Central memory CD8-positive, alpha-beta T cell (primary cell): ENCODE data around the gene OLFM4.
"Not testable (repeated sequence)": the region's sequence is repeated elsewhere in the genome, so short reads cannot be mapped to it uniquely, and the experiment has no call there.

Experiments used
- ATAC-seq: fragments of 150-1000 bp; cut with Tn5 transposase; replicated peaks from 2 replicates; pipeline ENCODE4 v1.10.0; 2022; ENCODE audit warnings: mild to moderate bottlenecking, moderate FRiP score, moderate number of reproducible peaks; ENCODE audit not compliant: poor library complexity, severe bottlenecking; ENCODE audit errors: extremely low read depth
- DNase-seq, 2 donors: peaks; one replicate each; pipeline ENCODE4 v3.0.0; 2021; ENCODE audit warnings: low spot score in 2 of 2
- H3K27ac Mint-ChIP-seq: one replicate; pipeline ENCODE4 v1.8.0; 2022; ENCODE audit warnings: low read depth, mild to moderate bottlenecking, moderate library complexity, mixed read lengths
- H3K27me3 Mint-ChIP-seq: one replicate; pipeline ENCODE4 v1.8.0; 2022; ENCODE audit warnings: mixed read lengths
- H3K36me3 Mint-ChIP-seq: one replicate; pipeline ENCODE4 v1.8.0; 2022; ENCODE audit warnings: mild to moderate bottlenecking, moderate library complexity, mixed read lengths; ENCODE audit not compliant: insufficient read depth
- H3K4me1 Mint-ChIP-seq: one replicate; pipeline ENCODE4 v1.8.0; 2022; ENCODE audit warnings: mixed read lengths
- H3K4me3 Mint-ChIP-seq: one replicate; pipeline ENCODE4 v1.8.0; 2022; ENCODE audit warnings: mild to moderate bottlenecking, moderate library complexity, mixed read lengths
- H3K9me3 Mint-ChIP-seq: one replicate; pipeline ENCODE4 v1.8.0; 2022; ENCODE audit warnings: mixed read lengths

OLFM4 gene

DNA sequence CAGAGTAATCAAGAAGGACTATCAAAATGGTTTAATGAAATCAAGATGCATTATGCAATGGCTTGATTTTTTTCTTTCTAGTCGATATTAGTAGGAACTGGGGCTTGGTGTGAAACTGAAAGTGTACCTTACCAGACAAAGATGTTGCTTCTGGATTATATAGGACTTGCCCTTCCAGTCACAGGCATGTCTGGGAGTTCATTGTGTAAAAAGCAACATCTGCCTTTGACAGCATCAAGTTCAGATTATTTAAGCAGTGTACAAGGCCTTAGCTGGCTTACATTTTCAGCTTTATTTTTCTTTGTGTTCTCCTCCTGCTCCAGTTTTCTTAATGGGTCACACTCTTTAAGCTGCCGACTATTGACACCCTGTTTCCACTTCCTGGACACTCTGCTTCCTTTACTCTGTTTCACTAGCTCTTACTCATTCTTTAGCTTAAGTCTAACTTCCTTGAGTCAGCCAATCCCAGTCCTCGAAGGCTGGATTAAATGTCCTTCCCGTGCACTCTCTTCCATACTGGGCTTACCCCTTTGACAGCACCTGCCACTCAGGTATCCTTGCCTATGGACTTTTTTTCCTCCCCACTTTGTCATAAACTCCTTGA is 29.4 kb upstream of the OLFM4 start:
- Mint-ChIP-seq H3K4me3 (no peak overlapping the region), H3K27ac (no peak overlapping the region), H3K4me1 (no peaks in the 10 kb centered on the region), H3K36me3 (no peaks in the 10 kb centered on the region), H3K27me3 (no peaks in the 10 kb centered on the region), H3K9me3 (no peaks in the 10 kb centered on the region)
- DNase-seq (no peak), ATAC-seq (no peak)

DNA sequence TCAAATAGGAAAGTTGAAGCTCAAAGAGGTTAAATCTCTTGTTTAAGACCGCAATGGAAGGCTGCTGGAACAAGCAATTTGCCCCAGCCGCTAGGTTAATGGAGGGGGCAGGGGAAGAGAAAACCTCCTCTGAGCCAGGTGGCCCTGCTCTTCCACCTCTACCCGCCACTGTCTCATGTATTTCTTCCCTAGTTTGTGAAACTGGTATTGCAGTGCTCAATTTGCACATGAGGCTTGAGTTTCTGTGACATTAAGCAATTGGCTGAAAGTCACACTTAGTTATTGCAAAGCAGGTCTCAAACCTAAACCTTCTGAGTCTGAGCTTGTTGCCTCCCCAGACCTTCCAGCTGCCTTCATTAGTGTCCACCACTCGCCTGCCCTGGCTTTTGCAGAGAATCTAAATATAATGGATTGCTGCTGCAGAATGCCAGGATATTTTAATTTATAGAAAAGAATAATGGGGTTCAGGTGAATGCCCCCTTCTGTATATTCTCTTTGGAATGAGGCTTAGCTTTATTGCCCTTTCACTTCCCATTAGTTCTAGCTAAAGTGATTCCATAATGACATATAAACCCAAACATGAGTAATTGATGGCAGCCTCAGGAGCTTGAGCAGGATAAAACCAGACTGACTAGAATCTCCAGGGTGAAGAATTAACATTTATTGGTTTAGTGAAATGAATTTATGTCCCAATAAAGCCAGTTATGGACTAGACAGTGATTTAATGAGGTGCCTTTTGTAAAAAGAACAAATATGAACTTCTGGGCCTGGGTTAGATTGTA is 27.0 kb upstream of the OLFM4 start:
- H3K27ac Mint-ChIP-seq, result no peak overlapping the region
- ATAC-seq (no peak), DNase-seq (no peak)
- no peak overlapping the region for H3K4me3 Mint-ChIP-seq
- no peaks in the 10 kb centered on the region for H3K36me3 Mint-ChIP-seq
- no peaks in the 10 kb centered on the region for H3K4me1 Mint-ChIP-seq
- no peaks in the 10 kb centered on the region for H3K9me3 Mint-ChIP-seq
- H3K27me3 Mint-ChIP-seq, result no peaks in the 10 kb centered on the region

DNA sequence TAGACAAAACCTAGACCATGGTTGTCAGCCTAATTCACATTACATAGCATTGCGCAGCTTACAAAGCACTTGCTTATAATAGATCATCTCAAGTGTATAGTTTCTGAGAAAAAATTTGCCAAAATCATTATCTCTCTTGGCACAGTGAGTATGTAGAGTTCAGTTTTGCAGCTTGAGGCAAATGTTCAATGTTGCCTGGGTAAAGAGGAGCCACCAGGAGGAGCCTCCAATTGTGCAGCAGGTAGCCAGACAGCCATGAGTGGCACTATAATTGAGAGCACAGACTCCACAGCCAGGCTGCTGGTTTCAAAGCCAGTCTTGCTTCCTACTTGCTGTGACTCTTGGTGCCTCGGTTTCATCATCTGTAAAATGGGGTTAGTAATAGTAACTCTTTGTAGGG is 24.0 kb upstream of the OLFM4 start:
- no peaks in the 10 kb centered on the region for H3K4me1 Mint-ChIP-seq
- DNase-seq, result no peak
- H3K4me3 Mint-ChIP-seq, result no peak overlapping the region

DNA sequence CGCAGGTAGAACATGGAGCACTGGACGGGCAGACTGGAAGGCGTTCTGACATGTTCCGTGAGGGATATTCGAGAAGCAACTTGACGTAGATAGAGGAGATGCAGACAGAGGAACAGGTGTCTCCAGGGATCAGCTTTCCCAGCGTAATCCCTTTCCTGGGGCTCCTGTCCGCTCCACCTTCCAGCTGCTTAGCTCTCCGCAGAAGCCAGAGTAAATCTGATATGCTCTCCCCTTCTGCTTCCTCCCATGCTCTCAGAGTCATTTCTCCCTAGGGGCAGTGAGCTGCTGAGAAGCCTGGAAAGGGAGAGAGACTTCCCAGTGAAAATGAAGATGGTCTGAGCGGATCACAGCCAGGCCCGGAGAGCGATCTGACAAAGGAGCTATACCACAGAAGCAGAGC is 23.0 kb upstream of the OLFM4 start:
- no peaks in the 10 kb centered on the region for H3K36me3 Mint-ChIP-seq

More for the DNA sequence above, 24.0 kb upstream of the OLFM4 start:
- no peak overlapping the region for H3K27ac Mint-ChIP-seq
- H3K27me3 Mint-ChIP-seq, result peaks cover 12% of the 10 kb centered on the region
- H3K9me3 Mint-ChIP-seq, result no peaks in the 10 kb centered on the region
- ATAC-seq, result no peak
- no peaks in the 10 kb centered on the region for H3K36me3 Mint-ChIP-seq

DNA sequence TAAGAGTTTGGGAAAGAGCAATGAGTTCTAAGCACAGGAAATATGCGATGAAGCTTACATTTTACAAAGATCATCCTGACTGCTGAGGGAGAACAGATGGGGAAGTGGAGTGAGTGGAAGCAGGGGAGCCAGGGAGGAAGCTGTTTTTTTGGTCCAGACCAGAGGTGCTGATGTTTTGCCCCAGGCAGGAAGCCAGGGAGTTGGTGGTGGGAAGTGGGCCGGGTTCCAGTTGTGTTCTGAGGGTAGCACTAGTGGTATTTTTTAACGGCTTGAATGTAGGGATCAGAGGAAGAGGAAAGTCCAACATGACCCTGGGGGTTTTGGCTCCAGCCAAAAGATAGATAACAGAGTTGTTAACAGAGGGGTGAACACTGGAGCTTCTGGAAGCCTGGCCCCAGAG is 20.7 kb upstream of the OLFM4 start:
- Mint-ChIP-seq H3K27ac (no peak overlapping the region), H3K4me1 (no peaks in the 10 kb centered on the region), H3K36me3 (no peaks in the 10 kb centered on the region), H3K27me3 (peaks cover 12% of the 10 kb centered on the region), H3K4me3 (no peak overlapping the region), H3K9me3 (no peaks in the 10 kb centered on the region)
- ATAC-seq (no peak), DNase-seq (no peak)

More for the DNA sequence above, 23.0 kb upstream of the OLFM4 start:
- H3K9me3 Mint-ChIP-seq, result no peaks in the 10 kb centered on the region
- H3K27ac Mint-ChIP-seq, result no peak overlapping the region
- no peak overlapping the region for H3K4me3 Mint-ChIP-seq
- peaks cover 12% of the 10 kb centered on the region for H3K27me3 Mint-ChIP-seq
- DNase-seq (no peak), ATAC-seq (no peak)
- H3K4me1 Mint-ChIP-seq, result no peaks in the 10 kb centered on the region

DNA sequence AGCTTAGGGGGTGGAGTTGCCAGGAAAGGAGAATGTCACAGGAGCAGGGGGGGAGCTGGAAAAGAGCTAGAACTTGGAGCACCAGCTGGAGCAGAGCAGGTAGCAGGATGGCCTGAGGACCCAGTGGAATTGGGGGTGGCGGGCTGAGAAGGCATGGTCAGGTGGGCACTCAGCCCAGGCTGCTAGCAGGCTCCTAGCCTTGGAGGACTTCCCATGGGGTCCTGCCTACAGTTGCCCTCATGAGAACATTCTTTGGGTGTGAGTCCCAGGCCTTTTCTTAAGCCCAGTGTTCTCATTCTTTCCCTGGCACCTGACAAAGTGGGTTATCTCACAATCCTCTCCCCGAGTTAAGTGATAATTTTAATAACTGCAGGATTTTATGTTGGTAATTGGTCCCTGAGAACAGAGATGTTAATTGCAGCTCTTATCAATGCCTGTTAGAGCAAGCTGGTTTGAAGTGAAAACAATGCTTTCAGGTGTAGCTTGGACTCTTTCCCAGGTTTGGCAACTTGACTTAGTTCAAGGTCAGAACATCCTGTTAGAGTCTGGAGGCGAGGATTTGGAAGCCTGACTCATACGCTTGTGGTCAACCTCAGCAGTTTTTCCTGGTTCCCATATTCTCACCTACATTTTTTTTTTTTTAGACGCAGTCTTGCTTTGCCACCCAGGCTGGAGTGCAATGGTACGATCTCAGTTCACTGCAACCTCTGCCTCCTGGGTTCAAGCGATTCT is 18.1 kb upstream of the OLFM4 start:
- Mint-ChIP-seq H3K4me1 (no peaks in the 10 kb centered on the region), H3K9me3 (no peaks in the 10 kb centered on the region), H3K27ac (no peak overlapping the region), H3K27me3 (peaks cover 18% of the 10 kb centered on the region), H3K4me3 (no peak overlapping the region), H3K36me3 (no peaks in the 10 kb centered on the region)
- ATAC-seq, result no peak
- no peak for DNase-seq

DNA sequence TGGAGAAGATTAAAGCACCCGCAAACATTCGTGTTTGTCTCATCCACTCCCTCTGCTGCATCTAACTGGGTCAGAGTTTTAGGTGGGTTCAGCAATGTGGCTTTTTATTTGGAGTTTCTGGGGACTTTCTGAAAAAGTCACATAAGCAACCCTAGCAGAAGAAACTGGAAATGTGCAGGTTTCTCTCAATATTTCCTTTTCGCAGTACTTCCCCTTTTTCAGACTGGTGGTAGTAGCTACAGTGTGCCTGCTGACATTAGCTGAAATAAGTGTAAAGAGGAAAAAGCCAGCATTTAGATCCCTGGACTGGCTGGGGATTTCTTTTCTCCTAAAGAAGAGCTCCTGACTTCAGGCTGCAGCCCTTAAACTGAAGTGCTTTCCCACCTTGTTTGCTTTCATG is 15.9 kb upstream of the OLFM4 start:
- H3K9me3 Mint-ChIP-seq, result no peaks in the 10 kb centered on the region
- DNase-seq (no peak), ATAC-seq (no peak)
- H3K27me3 Mint-ChIP-seq, result peaks cover 18% of the 10 kb centered on the region
- H3K36me3 Mint-ChIP-seq, result no peaks in the 10 kb centered on the region
- no peaks in the 10 kb centered on the region for H3K4me1 Mint-ChIP-seq
- H3K27ac Mint-ChIP-seq, result no peak overlapping the region
- H3K4me3 Mint-ChIP-seq, result no peak overlapping the region

DNA sequence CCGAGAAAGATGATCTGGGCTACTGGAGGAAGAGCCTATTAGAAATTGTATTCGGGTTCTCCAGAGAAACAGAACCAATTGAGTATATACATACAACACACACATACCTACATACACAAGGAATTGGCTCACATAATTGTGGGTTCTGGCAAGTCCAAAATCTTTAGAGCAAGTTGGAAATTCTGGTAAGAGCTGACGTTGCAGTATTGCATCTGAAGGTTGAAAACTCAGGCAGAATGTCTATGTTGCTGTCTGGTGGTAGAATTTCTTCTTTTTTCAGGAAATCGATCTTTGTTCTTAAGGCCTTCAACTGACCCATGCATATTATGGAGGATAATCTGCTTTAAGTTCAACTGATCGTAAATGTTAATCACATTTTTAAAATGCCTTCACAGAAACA is 15.5 kb upstream of the OLFM4 start:
- H3K27me3 Mint-ChIP-seq, result peaks cover 14% of the 10 kb centered on the region
- ATAC-seq (no peak), DNase-seq (no peak)
- no peak overlapping the region for H3K4me3 Mint-ChIP-seq
- H3K9me3 Mint-ChIP-seq, result no peaks in the 10 kb centered on the region
- H3K27ac Mint-ChIP-seq, result no peak overlapping the region
- no peaks in the 10 kb centered on the region for H3K36me3 Mint-ChIP-seq
- H3K4me1 Mint-ChIP-seq, result no peaks in the 10 kb centered on the region

DNA sequence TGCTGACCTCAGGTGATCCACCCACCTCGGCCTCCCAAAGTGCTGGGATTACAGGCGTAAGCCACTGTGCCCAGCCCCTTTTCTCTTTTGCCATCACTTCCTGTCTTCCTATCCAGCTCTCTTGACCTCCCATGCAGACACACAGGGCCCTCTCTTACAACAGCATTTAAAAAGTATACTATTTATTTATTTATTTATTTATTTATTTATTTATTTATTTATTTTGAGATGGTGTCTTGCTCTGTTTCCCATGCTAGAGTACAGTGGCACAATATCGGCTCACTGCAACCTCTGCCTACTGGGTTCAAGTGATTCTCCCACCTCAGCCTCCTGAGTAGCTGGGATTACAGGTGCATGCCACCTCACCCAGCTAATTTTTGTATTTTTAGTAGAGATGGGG is 14.6 kb upstream of the OLFM4 start:
- not testable (repeated sequence) for ATAC-seq, DNase-seq, H3K4me1 Mint-ChIP-seq, H3K4me3 Mint-ChIP-seq, H3K36me3 Mint-ChIP-seq, H3K27ac Mint-ChIP-seq, H3K9me3 Mint-ChIP-seq
- peaks cover 12% of the 10 kb centered on the region for H3K27me3 Mint-ChIP-seq

DNA sequence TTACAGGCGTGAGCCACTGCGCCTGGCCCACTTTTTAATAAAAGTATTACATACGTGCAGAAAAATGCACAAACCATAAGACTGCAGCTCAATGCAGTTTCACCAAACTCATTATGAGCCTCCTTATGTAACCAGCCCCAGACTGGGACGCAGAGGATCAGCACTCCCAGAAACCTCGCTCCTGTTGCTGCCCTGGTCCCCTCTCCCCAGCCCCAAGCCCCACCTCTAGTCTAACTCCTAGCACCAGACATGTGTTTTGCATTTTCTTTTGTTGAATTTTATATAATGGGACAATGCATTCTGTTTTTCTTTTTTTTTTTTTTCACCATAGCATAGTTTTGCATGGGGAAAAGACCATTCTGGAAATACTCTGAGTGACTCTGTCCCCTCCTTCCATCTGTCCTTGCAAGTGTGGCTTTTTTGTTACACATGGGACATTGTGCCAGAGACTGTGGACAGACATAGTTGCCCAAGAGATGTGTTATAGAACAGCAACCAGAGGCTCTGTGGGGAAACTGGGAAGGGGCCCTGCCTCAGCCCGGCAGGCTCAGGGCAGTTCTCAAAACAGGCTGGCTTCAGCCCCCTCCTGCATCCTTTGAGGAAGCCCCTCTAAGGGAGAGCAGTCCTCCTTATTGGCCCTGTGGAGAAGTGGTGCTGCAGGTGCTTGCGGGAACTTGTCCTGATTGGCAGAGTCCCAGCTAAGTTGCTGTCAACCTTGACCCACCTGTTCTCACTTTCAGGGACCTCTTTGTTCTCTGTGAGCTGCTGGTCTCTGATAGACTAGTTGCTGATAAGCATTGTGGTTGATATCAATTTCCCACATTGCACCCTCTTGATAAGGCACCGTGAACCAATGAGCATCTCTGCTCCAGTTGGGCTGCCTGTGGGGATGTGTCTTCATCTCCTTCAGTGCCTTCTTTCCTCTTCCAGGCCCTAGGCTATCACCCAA is 13.8 kb upstream of the OLFM4 start:
- Mint-ChIP-seq H3K27ac (no peak overlapping the region), H3K4me3 (no peak overlapping the region), H3K4me1 (no peaks in the 10 kb centered on the region), H3K27me3 (peaks cover 12% of the 10 kb centered on the region), H3K36me3 (no peaks in the 10 kb centered on the region), H3K9me3 (no peaks in the 10 kb centered on the region)
- ATAC-seq (no peak), DNase-seq (no peak)

DNA sequence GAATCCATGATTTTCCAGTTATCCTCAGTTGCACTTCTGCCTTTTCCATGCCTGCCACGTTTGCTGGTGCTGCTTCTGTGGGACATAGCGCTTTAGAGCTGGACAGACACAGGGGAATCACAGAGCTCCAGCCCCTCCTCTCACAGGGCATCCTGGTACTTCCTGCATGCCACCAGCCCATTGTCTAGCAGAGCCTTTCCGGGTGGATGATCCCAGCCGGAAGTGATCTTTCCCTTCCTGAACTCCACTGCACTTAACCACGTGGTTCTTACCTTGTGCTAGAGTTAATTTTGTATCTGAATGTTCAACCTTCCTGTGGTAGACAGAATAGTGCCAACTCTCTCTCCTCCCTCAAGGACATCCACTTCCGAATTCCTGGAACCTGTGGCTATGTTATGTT is 12.6 kb upstream of the OLFM4 start:
- Mint-ChIP-seq H3K4me3 (no peak overlapping the region), H3K27ac (no peak overlapping the region), H3K9me3 (no peaks in the 10 kb centered on the region), H3K36me3 (no peaks in the 10 kb centered on the region), H3K27me3 (peaks cover 12% of the 10 kb centered on the region), H3K4me1 (no peaks in the 10 kb centered on the region)
- ATAC-seq (no peak), DNase-seq (no peak)

DNA sequence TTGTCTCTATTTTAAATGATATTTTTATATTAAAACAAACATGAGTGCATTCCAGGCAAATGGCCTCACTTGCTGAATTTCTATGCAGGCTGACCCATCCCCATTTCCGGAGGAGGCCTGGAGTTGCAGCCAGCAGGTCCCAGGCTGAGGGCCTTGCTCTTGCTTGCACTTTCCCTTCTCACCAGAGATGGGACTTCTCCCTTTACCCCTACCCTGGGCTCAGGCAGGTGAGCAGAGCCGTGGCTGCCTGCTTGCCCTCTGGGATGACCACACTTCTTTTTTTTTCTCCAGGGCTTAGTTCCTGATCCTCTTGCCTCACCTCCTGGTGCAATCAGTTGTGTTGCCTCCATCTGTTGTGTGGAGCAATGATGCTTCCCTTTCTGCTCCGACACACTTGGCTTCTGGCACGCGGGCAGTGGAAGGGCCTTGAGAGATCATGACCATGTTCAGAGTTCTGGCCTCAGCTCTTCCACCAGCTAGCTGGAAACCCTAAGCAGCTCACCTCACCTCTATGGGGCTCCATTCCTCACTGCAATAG is 11.1 kb upstream of the OLFM4 start:
- H3K27me3 Mint-ChIP-seq, result peaks cover 12% of the 10 kb centered on the region
- no peak overlapping the region for H3K27ac Mint-ChIP-seq
- DNase-seq (no peak), ATAC-seq (no peak)
- H3K36me3 Mint-ChIP-seq, result no peaks in the 10 kb centered on the region
- no peak overlapping the region for H3K4me3 Mint-ChIP-seq
- no peaks in the 10 kb centered on the region for H3K4me1 Mint-ChIP-seq
- no peaks in the 10 kb centered on the region for H3K9me3 Mint-ChIP-seq
